ENCODE results near the gene NBEAL1.

Gene NBEAL1

DNA sequence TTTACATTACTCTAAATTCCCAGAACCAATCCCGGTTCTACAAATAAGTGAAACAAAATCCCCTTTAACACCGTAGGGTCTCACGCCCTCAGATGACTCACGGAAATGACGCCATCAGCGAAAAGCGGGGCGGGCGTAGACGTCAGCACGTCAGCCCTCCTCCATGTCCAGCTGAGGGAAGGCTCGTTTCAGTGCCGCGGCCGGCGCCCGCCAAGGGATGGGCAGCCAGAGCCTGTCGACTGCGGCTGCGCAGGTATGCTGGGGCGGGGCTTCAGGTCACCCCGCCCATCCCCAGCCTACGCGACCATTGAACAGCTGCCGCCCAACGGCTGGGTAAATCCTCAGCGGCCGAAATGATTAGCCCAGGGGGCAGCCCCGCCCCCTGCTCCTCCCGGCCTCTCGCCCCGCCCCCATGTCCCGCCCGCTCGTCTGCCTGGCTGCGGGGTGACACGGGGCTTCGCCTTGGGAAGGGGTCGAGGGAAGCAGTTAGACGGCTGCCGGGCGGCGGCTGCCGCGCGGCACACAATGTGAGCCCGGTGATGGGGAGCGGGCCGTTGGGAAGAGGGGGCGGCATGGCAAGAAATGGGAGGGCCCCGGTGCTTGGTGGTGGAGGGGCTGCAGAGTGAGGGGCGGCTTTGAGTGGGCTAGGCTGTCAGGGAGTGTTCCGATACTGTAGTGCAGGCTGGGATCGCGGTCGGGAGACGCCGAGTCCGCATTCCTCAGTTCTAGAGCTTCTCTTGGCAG lies at the start of gene NBEAL1 (continued):
- TF ChIP-seq, protein P1, sequence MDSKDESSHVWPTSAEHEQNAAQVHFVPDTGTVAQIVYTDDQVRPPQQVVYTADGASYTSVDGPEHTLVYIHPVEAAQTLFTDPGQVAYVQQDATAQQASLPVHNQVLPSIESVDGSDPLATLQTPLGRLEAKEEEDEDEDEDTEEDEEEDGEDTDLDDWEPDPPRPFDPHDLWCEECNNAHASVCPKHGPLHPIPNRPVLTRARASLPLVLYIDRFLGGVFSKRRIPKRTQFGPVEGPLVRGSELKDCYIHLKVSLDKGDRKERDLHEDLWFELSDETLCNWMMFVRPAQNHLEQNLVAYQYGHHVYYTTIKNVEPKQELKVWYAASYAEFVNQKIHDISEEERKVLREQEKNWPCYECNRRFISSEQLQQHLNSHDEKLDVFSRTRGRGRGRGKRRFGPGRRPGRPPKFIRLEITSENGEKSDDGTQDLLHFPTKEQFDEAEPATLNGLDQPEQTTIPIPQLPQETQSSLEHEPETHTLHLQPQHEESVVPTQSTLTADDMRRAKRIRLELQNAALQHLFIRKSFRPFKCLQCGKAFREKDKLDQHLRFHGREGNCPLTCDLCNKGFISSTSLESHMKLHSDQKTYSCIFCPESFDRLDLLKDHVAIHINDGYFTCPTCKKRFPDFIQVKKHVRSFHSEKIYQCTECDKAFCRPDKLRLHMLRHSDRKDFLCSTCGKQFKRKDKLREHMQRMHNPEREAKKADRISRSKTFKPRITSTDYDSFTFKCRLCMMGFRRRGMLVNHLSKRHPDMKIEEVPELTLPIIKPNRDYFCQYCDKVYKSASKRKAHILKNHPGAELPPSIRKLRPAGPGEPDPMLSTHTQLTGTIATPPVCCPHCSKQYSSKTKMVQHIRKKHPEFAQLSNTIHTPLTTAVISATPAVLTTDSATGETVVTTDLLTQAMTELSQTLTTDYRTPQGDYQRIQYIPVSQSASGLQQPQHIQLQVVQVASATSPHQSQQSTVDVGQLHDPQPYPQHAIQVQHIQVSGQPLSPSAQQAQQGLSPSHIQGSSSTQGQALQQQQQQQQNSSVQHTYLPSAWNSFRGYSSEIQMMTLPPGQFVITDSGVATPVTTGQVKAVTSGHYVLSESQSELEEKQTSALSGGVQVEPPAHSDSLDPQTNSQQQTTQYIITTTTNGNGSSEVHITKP (tag by site-specific recombination; IDR thresholded peaks at IDR 0.05) = peak; percentile 68; the same call in 1 of the 2 replicates
- TF ChIP-seq REPIN1 (tag by site-specific recombination; IDR thresholded peaks at IDR 0.05; ENCODE audit: low read depth) (no peak), ZNF747 (tag by site-specific recombination; IDR thresholded peaks at IDR 0.05) (no peak), SALL2 (tag by site-specific recombination; IDR thresholded peaks at IDR 0.05; ENCODE audit: borderline replicate concordance) (no peak), ZNF514 (tag by site-specific recombination; IDR thresholded peaks at IDR 0.05) (no peak), ZBTB17 (tag by site-specific recombination; IDR thresholded peaks at IDR 0.05) (peak; percentile 73; the same call in 1 of the 2 replicates), ZNF623 (tag by site-specific recombination; IDR thresholded peaks at IDR 0.05) (no peak), ZNF792 (tag by site-specific recombination; IDR thresholded peaks at IDR 0.05) (no peak), WT1 (tag by site-specific recombination; IDR thresholded peaks at IDR 0.05) (no peak), ZNF529 (tag by site-specific recombination; IDR thresholded peaks at IDR 0.05; ENCODE audit: insufficient replicate concordance) (no peak), ZNF114 (tag by site-specific recombination; IDR thresholded peaks at IDR 0.05) (no peak), ZNF350 (tag by site-specific recombination; IDR thresholded peaks at IDR 0.05) (no peak), ZNF600 (tag by site-specific recombination; IDR thresholded peaks at IDR 0.05) (peak; percentile 74; the same call in 1 of the 2 replicates), SP2 (tag by site-specific recombination; IDR thresholded peaks at IDR 0.05) (peak; percentile 96)
- TF ChIP-seq, protein P2, sequence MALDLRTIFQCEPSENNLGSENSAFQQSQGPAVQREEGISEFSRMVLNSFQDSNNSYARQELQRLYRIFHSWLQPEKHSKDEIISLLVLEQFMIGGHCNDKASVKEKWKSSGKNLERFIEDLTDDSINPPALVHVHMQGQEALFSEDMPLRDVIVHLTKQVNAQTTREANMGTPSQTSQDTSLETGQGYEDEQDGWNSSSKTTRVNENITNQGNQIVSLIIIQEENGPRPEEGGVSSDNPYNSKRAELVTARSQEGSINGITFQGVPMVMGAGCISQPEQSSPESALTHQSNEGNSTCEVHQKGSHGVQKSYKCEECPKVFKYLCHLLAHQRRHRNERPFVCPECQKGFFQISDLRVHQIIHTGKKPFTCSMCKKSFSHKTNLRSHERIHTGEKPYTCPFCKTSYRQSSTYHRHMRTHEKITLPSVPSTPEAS (tag by site-specific recombination; IDR thresholded peaks at IDR 0.05) = no peak
- TF ChIP-seq, protein P3, sequence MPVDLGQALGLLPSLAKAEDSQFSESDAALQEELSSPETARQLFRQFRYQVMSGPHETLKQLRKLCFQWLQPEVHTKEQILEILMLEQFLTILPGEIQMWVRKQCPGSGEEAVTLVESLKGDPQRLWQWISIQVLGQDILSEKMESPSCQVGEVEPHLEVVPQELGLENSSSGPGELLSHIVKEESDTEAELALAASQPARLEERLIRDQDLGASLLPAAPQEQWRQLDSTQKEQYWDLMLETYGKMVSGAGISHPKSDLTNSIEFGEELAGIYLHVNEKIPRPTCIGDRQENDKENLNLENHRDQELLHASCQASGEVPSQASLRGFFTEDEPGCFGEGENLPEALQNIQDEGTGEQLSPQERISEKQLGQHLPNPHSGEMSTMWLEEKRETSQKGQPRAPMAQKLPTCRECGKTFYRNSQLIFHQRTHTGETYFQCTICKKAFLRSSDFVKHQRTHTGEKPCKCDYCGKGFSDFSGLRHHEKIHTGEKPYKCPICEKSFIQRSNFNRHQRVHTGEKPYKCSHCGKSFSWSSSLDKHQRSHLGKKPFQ (tag by site-specific recombination; IDR thresholded peaks at IDR 0.05) = no peak
- TF ChIP-seq, protein P4, sequence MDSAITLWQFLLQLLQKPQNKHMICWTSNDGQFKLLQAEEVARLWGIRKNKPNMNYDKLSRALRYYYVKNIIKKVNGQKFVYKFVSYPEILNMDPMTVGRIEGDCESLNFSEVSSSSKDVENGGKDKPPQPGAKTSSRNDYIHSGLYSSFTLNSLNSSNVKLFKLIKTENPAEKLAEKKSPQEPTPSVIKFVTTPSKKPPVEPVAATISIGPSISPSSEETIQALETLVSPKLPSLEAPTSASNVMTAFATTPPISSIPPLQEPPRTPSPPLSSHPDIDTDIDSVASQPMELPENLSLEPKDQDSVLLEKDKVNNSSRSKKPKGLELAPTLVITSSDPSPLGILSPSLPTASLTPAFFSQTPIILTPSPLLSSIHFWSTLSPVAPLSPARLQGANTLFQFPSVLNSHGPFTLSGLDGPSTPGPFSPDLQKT (IDR thresholded peaks at IDR 0.05; ENCODE audit: borderline replicate concordance, low read depth, low read length) = no peak
- TF ChIP-seq, protein P5, sequence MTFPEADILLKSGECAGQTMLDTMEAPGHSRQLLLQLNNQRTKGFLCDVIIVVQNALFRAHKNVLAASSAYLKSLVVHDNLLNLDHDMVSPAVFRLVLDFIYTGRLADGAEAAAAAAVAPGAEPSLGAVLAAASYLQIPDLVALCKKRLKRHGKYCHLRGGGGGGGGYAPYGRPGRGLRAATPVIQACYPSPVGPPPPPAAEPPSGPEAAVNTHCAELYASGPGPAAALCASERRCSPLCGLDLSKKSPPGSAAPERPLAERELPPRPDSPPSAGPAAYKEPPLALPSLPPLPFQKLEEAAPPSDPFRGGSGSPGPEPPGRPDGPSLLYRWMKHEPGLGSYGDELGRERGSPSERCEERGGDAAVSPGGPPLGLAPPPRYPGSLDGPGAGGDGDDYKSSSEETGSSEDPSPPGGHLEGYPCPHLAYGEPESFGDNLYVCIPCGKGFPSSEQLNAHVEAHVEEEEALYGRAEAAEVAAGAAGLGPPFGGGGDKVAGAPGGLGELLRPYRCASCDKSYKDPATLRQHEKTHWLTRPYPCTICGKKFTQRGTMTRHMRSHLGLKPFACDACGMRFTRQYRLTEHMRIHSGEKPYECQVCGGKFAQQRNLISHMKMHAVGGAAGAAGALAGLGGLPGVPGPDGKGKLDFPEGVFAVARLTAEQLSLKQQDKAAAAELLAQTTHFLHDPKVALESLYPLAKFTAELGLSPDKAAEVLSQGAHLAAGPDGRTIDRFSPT (tag by site-specific recombination; IDR thresholded peaks at IDR 0.05) = peak; percentile 54
- TF ChIP-seq, protein P6, sequence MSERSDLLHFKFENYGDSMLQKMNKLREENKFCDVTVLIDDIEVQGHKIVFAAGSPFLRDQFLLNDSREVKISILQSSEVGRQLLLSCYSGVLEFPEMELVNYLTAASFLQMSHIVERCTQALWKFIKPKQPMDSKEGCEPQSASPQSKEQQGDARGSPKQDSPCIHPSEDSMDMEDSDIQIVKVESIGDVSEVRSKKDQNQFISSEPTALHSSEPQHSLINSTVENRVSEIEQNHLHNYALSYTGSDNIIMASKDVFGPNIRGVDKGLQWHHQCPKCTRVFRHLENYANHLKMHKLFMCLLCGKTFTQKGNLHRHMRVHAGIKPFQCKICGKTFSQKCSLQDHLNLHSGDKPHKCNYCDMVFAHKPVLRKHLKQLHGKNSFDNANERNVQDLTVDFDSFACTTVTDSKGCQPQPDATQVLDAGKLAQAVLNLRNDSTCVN (tag by site-specific recombination; optimal IDR thresholded peaks at IDR 0.05) = peak; percentile 39
- TF ChIP-seq, protein P7, sequence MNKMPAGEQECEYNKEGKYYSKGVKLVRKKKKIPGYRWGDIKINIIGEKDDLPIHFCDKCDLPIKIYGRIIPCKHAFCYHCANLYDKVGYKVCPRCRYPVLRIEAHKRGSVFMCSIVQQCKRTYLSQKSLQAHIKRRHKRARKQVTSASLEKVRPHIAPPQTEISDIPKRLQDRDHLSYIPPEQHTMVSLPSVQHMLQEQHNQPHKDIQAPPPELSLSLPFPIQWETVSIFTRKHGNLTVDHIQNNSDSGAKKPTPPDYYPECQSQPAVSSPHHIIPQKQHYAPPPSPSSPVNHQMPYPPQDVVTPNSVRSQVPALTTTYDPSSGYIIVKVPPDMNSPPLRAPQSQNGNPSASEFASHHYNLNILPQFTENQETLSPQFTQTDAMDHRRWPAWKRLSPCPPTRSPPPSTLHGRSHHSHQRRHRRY (tag by site-specific recombination; IDR thresholded peaks at IDR 0.05) = no peak
- TF ChIP-seq, protein P8, sequence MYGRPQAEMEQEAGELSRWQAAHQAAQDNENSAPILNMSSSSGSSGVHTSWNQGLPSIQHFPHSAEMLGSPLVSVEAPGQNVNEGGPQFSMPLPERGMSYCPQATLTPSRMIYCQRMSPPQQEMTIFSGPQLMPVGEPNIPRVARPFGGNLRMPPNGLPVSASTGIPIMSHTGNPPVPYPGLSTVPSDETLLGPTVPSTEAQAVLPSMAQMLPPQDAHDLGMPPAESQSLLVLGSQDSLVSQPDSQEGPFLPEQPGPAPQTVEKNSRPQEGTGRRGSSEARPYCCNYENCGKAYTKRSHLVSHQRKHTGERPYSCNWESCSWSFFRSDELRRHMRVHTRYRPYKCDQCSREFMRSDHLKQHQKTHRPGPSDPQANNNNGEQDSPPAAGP (tag by site-specific recombination; IDR thresholded peaks at IDR 0.05) = peak; percentile 30; the same call in 1 of the 2 replicates
- TF ChIP-seq, protein P9, sequence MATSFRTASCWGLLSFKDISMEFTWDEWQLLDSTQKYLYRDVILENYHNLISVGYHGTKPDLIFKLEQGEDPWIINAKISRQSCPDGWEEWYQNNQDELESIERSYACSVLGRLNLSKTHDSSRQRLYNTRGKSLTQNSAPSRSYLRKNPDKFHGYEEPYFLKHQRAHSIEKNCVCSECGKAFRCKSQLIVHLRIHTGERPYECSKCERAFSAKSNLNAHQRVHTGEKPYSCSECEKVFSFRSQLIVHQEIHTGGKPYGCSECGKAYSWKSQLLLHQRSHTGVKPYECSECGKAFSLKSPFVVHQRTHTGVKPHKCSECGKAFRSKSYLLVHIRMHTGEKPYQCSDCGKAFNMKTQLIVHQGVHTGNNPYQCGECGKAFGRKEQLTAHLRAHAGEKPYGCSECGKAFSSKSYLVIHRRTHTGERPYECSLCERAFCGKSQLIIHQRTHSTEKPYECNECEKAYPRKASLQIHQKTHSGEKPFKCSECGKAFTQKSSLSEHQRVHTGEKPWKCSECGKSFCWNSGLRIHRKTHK (tag by site-specific recombination; IDR thresholded peaks at IDR 0.05) = no peak
